ENCODE measurements around the gene SIM1.

SIM1 gene

DNA sequence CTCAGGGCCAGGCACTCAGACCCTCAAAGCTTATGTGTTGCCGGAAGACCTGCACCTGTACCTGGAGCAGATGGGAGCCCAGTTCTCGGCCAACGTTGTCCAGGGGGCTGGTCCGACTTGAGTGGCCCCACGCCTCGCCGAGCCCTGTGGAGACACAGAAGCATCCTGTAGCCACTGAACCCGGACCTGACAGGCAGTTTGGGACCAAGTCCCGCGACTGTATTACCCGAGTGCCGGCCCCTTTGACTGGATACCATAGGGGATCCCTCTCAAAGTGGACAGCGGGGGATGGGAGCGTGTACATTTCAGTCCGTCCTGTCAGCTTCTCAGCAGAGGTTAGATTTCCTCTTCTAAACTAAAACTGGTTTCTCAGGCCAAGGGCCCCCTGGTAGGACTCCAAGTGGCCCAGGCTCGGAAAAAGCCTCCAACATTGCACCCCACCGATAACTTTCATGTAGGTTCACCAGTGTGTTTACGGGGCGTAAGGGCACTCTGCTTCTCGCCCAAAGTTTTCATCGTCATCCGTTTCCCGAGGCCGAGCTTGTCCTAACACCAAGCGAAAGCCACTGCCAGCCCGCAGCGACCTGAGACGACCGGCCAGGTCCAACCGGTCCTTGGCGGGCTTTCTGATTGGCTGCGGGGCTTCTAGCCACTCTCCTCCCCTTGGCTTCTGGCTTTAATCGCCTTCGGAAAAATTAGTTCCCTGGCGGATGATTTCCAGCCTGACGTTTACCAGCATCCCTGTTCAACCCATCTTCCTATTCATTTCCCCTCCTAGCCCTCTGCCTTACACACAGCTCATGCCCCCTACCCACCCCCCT, 10.8 kb downstream of the SIM1 start:
- TF ChIP-seq POLR2A (IDR thresholded peaks at IDR 0.05; ENCODE audit: low read depth, low read length) (no peak), TAF1 (IDR thresholded peaks at IDR 0.05; ENCODE audit: borderline replicate concordance, low read depth, low read length) (no peak), POLR2AphosphoS5 (IDR thresholded peaks at IDR 0.05; ENCODE audit: low read depth, low read length) (no peak)
- no peak for DNase-seq (ENCODE audit: insufficient read length)
- no peak for FAIRE-seq

- DNase-seq (ENCODE audit: insufficient read length) (no peak), FAIRE-seq (no peak)
- TF ChIP-seq POLR2A (IDR thresholded peaks at IDR 0.05; ENCODE audit: low read depth, low read length) (no peak), POLR2AphosphoS5 (IDR thresholded peaks at IDR 0.05; ENCODE audit: low read depth, low read length) (no peak), TAF1 (IDR thresholded peaks at IDR 0.05; ENCODE audit: borderline replicate concordance, low read depth, low read length) (no peak)
Measured at GRCh38 chr6:100452998-100453397, 11.7 kb downstream of the SIM1 start.

DNA sequence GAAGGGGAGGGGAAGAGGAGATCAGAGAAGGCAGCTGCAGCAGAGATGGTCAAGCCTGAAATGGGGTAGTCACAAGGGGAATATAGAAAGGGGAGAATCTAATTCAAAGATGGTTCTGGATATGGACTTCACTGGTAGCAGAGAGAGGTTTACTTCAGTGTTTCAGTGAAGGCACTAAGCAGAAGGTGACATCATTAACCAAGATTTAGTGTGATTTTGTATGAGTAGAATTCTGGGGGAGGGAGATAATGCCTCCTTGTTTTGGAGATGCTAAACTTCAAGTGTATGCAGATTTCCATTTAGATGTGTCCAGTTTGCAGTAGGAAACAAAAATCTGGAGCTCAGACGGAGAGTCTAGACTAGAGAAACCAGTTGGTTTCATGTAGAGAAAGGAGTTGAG, 13.1 kb downstream of the SIM1 start:
- DNase-seq (ENCODE audit: insufficient read length): no peak
- TF ChIP-seq POLR2A (IDR thresholded peaks at IDR 0.05; ENCODE audit: low read depth, low read length) (no peak), POLR2AphosphoS5 (IDR thresholded peaks at IDR 0.05; ENCODE audit: low read depth, low read length) (no peak), TAF1 (IDR thresholded peaks at IDR 0.05; ENCODE audit: borderline replicate concordance, low read depth, low read length) (no peak)
- FAIRE-seq: no peak

GRCh38 chr6:100449239-100449691, 15.5 kb downstream of the SIM1 start:
- TF ChIP-seq POLR2AphosphoS5 (IDR thresholded peaks at IDR 0.05; ENCODE audit: low read depth, low read length) (no peak), TAF1 (IDR thresholded peaks at IDR 0.05; ENCODE audit: borderline replicate concordance, low read depth, low read length) (no peak), POLR2A (IDR thresholded peaks at IDR 0.05; ENCODE audit: low read depth, low read length) (no peak)
- DNase-seq (ENCODE audit: insufficient read length) (no peak), FAIRE-seq (no peak)

DNA sequence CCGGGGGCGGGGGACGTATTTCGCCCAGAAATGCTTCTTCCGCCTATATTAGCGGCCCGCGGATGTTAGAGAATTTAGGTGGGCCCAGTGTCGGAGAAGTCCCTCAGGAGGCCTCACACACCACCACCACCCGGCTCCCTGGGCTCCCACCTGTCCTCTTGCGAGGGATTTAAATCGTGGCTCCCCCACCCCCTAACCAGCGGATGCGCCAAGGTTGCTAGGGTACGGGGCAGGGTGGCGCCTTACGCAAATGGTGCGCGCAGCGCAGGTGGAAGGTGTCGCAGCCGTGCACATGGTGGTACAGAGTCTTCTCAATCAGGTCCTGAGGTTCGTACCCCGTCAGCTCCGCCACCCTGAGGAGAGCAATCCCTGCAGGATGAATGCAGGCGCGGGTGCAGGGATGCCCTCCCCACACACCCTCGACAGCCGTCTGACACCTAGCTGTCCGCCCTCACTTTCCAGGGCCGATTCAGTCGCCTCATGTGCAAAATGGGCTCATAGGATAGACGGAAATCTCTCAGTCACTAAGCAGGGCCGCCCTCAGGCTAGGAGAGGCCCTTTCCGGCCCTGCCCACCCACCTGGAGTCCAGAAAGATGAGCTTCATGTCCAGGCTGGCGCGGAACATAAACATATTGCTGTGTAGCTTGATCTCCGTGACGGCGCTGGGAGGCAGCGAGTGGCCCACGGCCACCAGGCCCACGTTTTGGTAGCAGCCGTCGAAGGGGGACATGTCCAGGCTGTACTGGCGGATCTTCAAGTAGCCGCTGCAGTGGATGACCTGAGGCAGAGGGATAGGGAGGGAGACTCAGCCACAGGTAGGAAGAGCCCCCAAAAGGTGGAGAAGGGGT, 16.6 kb downstream of the SIM1 start:
- FAIRE-seq: no peak
- TF ChIP-seq POLR2AphosphoS5 (IDR thresholded peaks at IDR 0.05; ENCODE audit: low read depth, low read length) (no peak), TAF1 (IDR thresholded peaks at IDR 0.05; ENCODE audit: borderline replicate concordance, low read depth, low read length) (no peak), POLR2A (IDR thresholded peaks at IDR 0.05; ENCODE audit: low read depth, low read length) (no peak)
- DNase-seq (ENCODE audit: insufficient read length): no peak

- DNase-seq (ENCODE audit: insufficient read length): no peak
- FAIRE-seq: no peak
- TF ChIP-seq TAF1 (IDR thresholded peaks at IDR 0.05; ENCODE audit: borderline replicate concordance, low read depth, low read length): no peak
- TF ChIP-seq POLR2A (IDR thresholded peaks at IDR 0.05; ENCODE audit: low read depth, low read length): no peak
- no peak for TF ChIP-seq POLR2AphosphoS5 (IDR thresholded peaks at IDR 0.05; ENCODE audit: low read depth, low read length)
Measured at GRCh38 chr6:100447081-100447899, 17.4 kb downstream of the SIM1 start.

- TF ChIP-seq POLR2A (IDR thresholded peaks at IDR 0.05; ENCODE audit: low read depth, low read length): no peak
- TF ChIP-seq TAF1 (IDR thresholded peaks at IDR 0.05; ENCODE audit: borderline replicate concordance, low read depth, low read length): no peak
- no peak for TF ChIP-seq POLR2AphosphoS5 (IDR thresholded peaks at IDR 0.05; ENCODE audit: low read depth, low read length)
- DNase-seq (ENCODE audit: insufficient read length): no peak
- FAIRE-seq: no peak
Measured at GRCh38 chr6:100446115-100447080, 18.3 kb downstream of the SIM1 start.

DNA sequence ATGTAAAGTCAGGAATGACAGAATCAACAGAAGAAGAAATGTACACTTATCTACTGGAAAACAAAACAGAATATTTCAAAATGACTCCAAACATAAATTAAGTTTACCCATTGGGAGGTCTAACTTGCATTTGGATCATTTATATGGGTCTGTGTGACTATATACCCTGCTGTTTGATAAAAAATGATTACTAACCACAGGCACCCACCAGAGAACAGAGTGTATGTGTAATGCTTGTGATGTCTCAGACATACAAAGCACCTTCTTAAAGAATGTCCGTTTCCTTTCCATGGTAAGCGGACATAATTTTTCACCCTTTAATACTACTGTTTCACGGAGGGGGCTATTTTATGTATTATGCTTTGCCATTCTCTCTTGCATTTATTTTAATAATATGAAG, 19.2 kb downstream of the SIM1 start:
- TF ChIP-seq POLR2A (IDR thresholded peaks at IDR 0.05; ENCODE audit: low read depth, low read length): no peak
- no peak for TF ChIP-seq TAF1 (IDR thresholded peaks at IDR 0.05; ENCODE audit: borderline replicate concordance, low read depth, low read length)
- TF ChIP-seq POLR2AphosphoS5 (IDR thresholded peaks at IDR 0.05; ENCODE audit: low read depth, low read length): no peak
- FAIRE-seq (no peak), DNase-seq (ENCODE audit: insufficient read length) (no peak)

DNA sequence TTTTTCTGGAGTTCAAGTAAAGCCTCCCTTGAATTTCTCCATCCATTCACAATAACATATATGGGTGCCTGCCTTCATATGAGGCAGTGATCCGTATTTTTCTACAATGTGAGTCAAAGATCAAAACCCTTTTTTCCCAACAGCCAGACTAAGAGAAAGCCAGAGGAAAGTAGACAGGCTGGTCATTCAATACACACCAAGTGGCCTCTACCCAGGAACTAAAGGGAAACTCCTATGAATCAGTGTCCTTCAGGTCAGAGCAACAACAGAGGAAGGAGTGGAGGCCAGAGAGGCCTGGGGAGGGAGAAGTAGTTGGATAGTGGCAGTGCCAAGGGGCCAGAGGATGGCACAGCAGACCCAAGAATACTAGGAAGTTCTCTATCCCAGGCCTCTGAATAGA, 23.8 kb downstream of the SIM1 start:
- DNase-seq (ENCODE audit: insufficient read length) (no peak), FAIRE-seq (no peak)
- TF ChIP-seq POLR2AphosphoS5 (IDR thresholded peaks at IDR 0.05; ENCODE audit: low read depth, low read length): no peak
- TF ChIP-seq POLR2A (IDR thresholded peaks at IDR 0.05; ENCODE audit: low read depth, low read length): no peak
- TF ChIP-seq TAF1 (IDR thresholded peaks at IDR 0.05; ENCODE audit: borderline replicate concordance, low read depth, low read length): no peak

- TF ChIP-seq POLR2AphosphoS5 (IDR thresholded peaks at IDR 0.05; ENCODE audit: low read depth, low read length) (no peak), POLR2A (IDR thresholded peaks at IDR 0.05; ENCODE audit: low read depth, low read length) (no peak), TAF1 (IDR thresholded peaks at IDR 0.05; ENCODE audit: borderline replicate concordance, low read depth, low read length) (no peak)
- DNase-seq (ENCODE audit: insufficient read length) (no peak), FAIRE-seq (no peak)
Measured at GRCh38 chr6:100435299-100435698, 29.4 kb downstream of the SIM1 start.
